ENCODE data around the gene CNTNAP5. TPM values are rescaled to one million over a fixed set of nuclear protein-coding genes. Genes with fewer than 3 reads are reported as not detected.
A peak's percentile ranks its signal among the peaks of the same experiment; 100 is the strongest.

The CNTNAP5 gene
- total RNA-seq, 4 donors from 2014 or later = not detected

GRCh38 chr2:124804014-124804940, 779.2 kb downstream of the CNTNAP5 start:
- H3K27ac ChIP-seq = no peak overlapping the region
- no peaks in the 10 kb centered on the region for H3K27me3 ChIP-seq
- no peak overlapping the region for H3K4me3 ChIP-seq
- TF ChIP-seq POLR2A (IDR thresholded peaks at IDR 0.05) (no peak), CTCF (IDR thresholded peaks at IDR 0.05 in 4 of 5, conservative IDR thresholded peaks at IDR 0.05 in 1 of 5) (peak in 2 of 5 experiments; percentile 18 to 38)
- in situ Hi-C loops (cut with MboI; ENCODE audit: low sequenced_read_pairs in 4 of 4) (no loop called here), intact Hi-C loops (cut with DNase I; ENCODE audit: low total_unique reads) (no loop called here)
- DNase-seq (no peak), ATAC-seq (no peak)
- no peaks in the 10 kb centered on the region for H3K9me3 ChIP-seq
- H3K4me1 ChIP-seq = no peaks in the 10 kb centered on the region
- H3K36me3 ChIP-seq = no peaks in the 10 kb centered on the region

GRCh38 chr2:124805060-124805459, 780.0 kb downstream of the CNTNAP5 start:
- no peak overlapping the region for H3K27ac ChIP-seq
- ATAC-seq (no peak), DNase-seq (no peak)
- H3K4me3 ChIP-seq = no peak overlapping the region
- TF ChIP-seq POLR2A (IDR thresholded peaks at IDR 0.05) = no peak
- no peak for TF ChIP-seq CTCF (IDR thresholded peaks at IDR 0.05 in 4 of 5, conservative IDR thresholded peaks at IDR 0.05 in 1 of 5)
- intact Hi-C loops (cut with DNase I; ENCODE audit: low total_unique reads) = no loop called here
- H3K27me3 ChIP-seq = no peaks in the 10 kb centered on the region
- H3K4me1 ChIP-seq = no peaks in the 10 kb centered on the region
- in situ Hi-C loops (cut with MboI; ENCODE audit: low sequenced_read_pairs in 4 of 4) = no loop called here
- H3K36me3 ChIP-seq = no peaks in the 10 kb centered on the region
- H3K9me3 ChIP-seq = no peaks in the 10 kb centered on the region

- Histone ChIP-seq H3K36me3 (no peaks in the 10 kb centered on the region), H3K4me1 (no peaks in the 10 kb centered on the region), H3K27ac (no peak overlapping the region), H3K4me3 (no peak overlapping the region), H3K9me3 (no peaks in the 10 kb centered on the region), H3K27me3 (no peaks in the 10 kb centered on the region)
- no peak for TF ChIP-seq CTCF (IDR thresholded peaks at IDR 0.05 in 4 of 5, conservative IDR thresholded peaks at IDR 0.05 in 1 of 5)
- TF ChIP-seq POLR2A (IDR thresholded peaks at IDR 0.05) = no peak
- intact Hi-C loops (cut with DNase I; ENCODE audit: low total_unique reads) = no loop called here
- ATAC-seq = no peak
- in situ Hi-C loops (cut with MboI; ENCODE audit: low sequenced_read_pairs in 4 of 4) = no loop called here
- no peak for DNase-seq
Observed at GRCh38 chr2:124810132-124810531, 785.0 kb downstream of the CNTNAP5 start.

- intact Hi-C loops (cut with DNase I; ENCODE audit: low total_unique reads) (no loop called here), in situ Hi-C loops (cut with MboI; ENCODE audit: low sequenced_read_pairs in 4 of 4) (no loop called here)
- no peak overlapping the region for H3K4me3 ChIP-seq
- TF ChIP-seq CTCF (IDR thresholded peaks at IDR 0.05 in 4 of 5, conservative IDR thresholded peaks at IDR 0.05 in 1 of 5) (no peak), POLR2A (IDR thresholded peaks at IDR 0.05) (no peak)
- no peaks in the 10 kb centered on the region for H3K4me1 ChIP-seq
- H3K27ac ChIP-seq = no peak overlapping the region
- ATAC-seq = no peak
- DNase-seq = no peak
- no peaks in the 10 kb centered on the region for H3K9me3 ChIP-seq
- H3K36me3 ChIP-seq = no peaks in the 10 kb centered on the region
- H3K27me3 ChIP-seq = no peaks in the 10 kb centered on the region
Observed at GRCh38 chr2:124814968-124815745, 790.1 kb downstream of the CNTNAP5 start.

Data from gastrocnemius medialis (tissue), 4 donors.